ENCODE measurements around the gene DNAAF8. TPM values are rescaled to one million over a fixed set of nuclear protein-coding genes. Genes with fewer than 3 reads are reported as not detected.

Gene DNAAF8
- polyA plus RNA-seq (ENCODE audit: insufficient read depth in 1 of 5, insufficient read length in 5 of 5, low replicate concordance in 1 of 5): 1 to 10 TPM; 1.6 to 4.8 (median 2.4) TPM
- long read RNA-seq, donor 1, partial matches to known transcripts: 0 of 1 reads
- long read RNA-seq, donor 1, other reads (novel, unspliced or antisense): 0 of 1 reads
- long read RNA-seq, donor 2: 0 reads
- long read RNA-seq, donor 3: 0 reads
- long read RNA-seq, donor 4, partial matches to known transcripts: 0 of 2 reads
- long read RNA-seq, donor 4, other reads (novel, unspliced or antisense): 0 of 2 reads
- long read RNA-seq, donor 5: 0 reads
- long read RNA-seq, donor 6: 0 reads
- long read RNA-seq, donor 7: 0 reads
- long read RNA-seq, donor 8: 0 reads

DNA sequence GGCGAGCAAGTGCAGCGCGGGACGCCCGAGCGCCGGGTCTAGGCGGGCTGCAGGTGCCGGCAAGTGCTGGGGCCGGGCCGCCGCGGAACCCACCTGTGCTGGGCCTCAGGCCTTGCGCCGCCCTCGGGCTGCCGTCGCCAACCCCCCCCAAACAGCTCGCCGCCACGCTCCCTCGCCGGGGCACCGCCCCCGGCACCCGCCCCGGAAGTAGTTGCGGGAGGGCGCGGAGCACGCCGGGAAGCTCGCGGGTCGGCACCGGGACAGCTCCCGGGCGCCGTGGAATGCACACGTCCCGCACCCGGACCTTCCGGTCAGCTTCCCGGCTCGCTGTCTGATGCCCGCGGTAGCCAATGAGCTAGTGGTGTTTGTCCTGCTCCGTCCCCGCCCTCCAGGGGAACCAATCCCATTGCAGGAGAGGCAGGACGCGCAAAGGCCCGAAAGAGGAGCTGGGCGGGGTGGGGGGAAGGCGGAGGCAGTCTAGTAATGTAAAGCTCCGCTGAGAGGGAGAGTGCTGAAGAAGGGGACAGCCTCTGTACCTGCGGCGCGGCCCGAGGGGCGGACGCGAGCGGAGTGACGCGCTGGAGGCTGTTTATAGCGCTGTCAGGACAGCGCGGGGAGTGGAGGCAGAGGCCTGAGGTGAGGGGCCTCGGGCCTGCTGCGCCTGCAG, at the start of gene DNAAF8, which contains the start of gene ANKS3:
TSS of gene DNAAF8 (plus strand) at position 475 of the 667 bp plus-strand sequence. CDS start 1,978 bp downstream, outside the sequence.
TSS of gene ANKS3 (minus strand) at position 209 of the 667 bp plus-strand sequence. CDS start 4,122 bp downstream, outside the sequence.
- DNase-seq: peak; percentile 90

GRCh38 chr16:4684763-4685162, 49.6 kb upstream of the DNAAF8 start:
- no peak for DNase-seq

- DNase-seq: no peak
Observed at GRCh38 chr16:4685292-4685691, 49.0 kb upstream of the DNAAF8 start.

DNA sequence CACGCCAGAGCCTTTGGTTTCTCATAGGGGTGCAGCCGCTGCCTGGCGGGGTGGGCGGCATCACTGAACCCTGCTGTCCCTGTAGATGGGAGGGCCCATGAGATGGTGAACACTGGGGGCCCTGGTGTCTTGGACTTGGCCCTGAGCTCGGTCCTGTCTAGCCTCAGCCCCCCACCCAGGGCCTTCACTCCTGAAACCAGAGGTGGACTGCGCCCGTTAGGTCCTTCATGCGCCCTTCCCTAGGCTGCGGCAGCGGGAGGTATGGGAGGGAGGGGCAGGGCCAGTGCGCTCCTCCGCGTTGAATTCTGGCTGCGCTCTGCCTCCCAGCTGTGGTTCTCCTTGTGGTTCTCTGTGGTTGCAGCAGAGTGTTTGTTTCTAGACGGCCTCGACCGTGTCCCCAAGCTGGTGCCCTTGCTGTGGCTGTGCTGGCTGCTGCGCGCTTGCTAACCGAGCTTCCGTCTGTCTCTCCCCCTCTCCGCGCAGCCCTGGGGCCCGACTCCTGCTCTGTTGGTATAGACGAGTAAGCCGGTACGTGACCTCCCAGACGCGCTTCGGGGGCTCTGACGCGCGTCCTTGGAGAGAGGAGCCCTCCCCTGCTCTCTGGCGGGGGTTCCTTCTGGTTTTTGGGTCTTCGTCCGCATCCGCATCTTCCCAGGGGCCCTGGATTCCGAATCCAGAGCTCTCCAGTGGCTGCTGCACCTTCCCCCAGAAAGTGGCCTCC, 48.4 kb upstream of the DNAAF8 start:
- no peak for DNase-seq

- no peak for DNase-seq
Observed at GRCh38 chr16:4686497-4687210, 47.7 kb upstream of the DNAAF8 start.

DNA sequence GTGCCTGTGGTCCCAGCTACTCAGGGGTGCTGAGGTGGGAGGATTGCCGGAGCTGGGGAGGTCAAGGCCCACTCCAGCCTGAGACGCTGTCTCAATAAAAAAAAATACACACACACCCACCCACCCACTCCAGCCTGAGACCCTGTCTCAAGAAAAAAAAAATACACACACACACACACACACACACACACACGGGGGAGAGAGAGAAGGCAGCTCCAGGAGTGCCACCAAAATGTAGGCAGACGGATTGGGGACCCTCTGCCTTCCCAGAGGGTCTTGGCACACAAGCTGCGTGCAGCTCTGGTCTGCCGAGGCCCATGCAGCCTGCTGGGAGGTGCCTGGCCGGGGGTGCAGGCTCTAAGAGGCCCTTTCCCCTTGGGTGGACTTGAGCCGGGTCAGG, 46.9 kb upstream of the DNAAF8 start:
- no peak for DNase-seq

- DNase-seq: no peak
Observed at GRCh38 chr16:4687946-4688673, 46.2 kb upstream of the DNAAF8 start.

GRCh38 chr16:4688674-4689045, 45.7 kb upstream of the DNAAF8 start:
- no peak for DNase-seq

- DNase-seq: no peak
Observed at GRCh38 chr16:4689091-4689671, 45.2 kb upstream of the DNAAF8 start.

DNA sequence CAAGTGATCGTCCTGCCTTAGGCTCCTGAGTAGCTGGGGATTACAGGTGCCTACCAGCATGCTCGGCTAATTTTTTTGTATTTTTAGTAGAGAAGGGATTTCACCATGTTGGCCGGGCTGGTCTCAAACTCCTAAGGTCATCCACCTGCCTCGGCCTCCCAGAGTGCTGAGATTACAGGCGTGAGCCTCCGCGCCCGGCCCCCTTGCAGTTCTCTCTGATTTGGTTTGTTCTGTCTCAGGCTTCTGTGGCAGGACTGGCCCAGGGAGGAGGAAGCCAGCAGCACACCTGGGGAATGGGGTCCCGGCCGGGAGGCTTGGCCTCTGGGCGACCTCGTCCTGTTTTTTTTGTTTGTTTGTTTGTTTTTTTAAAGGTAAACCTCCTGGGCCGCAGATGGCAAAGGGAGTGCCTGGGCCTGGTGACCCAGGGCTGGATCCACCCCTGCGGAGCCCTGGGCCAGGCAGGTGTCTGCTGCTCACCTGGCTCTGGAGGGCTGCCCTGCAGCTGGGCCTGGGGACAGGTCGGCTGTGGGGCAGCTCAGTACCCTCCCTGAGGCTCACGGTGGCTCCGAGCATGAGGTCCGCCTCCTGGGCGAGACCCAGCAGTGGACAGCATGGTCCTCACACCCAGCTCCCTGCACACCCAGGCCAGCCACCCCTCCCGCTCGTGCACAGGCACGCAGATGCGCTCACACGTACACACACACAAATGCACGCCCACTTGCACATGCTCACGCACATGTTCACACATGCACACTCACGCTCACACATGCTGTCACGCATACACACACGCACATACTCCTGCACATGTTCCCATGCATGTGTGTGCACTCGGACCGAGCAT, 44.3 kb upstream of the DNAAF8 start:
- no peak for DNase-seq

- DNase-seq: no peak
Observed at GRCh38 chr16:4690946-4691665, 43.2 kb upstream of the DNAAF8 start.

DNA sequence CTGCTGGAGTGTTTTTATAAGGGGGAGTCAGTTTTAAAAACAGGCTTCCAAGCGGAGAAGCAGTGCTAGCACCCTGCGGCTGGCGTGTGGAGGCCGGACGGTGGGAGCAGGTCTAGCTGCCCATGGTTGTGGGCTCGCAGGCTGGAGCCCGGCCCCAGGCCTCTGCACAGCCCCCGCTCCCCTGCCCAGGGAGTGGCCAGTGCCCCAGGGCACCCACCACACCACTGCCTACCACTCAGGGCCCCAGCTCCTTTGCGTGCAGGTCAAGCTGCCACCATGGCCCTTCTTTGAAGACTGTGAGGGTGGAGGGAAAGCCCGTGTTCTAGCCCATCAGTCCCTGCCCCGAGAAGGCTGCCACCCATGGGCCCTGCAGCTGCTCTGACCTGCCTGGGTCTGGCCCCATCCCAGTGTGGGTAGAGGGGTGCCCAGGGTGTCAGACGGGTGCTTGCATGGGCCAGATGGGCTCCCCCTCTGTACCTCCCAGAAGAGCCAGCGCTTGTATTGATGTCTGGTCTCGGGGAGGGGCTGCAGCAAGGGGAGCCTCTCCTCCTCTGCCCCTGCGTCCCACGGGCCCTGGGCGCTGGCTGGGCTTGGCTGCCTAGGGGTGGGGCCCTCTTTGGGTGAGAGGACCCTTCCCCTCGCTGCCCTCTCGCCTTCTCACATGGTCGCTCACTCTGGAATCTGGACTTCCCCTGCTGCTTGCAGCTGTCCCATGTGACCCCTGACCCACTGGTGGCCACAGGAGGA, 42.5 kb upstream of the DNAAF8 start:
- no peak for DNase-seq

- DNase-seq: no peak
Observed at GRCh38 chr16:4692460-4693295, 41.7 kb upstream of the DNAAF8 start.

DNA sequence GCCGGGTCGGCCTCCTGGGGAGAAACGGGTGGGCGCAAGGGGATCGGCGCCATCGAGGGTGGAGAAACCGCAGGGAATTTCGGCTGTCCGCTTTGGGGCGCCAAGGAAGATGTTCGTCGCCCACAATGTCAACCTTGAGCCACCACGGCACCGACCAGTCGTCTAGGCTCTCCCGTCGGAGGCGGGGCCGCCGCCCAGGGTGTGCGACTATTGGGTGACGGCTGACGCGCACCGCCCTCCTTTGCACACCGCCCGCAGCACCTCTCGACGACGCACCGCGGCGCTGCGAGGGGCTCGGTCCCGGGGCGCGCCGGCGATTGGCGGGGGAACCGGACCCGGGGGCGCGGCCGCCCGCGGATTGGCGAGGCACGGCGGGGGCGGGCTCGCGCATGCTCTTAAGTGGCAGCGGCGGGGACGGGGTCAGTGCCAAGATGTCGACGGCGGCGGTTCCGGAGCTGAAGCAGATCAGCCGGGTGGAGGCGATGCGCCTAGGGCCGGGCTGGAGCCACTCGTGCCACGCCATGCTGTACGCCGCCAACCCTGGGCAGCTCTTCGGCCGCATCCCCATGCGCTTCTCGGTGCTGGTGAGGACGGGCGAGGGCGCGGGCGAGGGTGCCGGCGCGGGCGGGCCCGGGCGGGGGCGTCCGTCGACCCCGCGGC, 40.9 kb upstream of the DNAAF8 start, which contains the start of gene NUDT16L1:
TSS of gene NUDT16L1 (plus strand) at position 267 of the 660 bp plus-strand sequence. CDS start at position 432, 165 bp downstream.
- peak; percentile 94 to 96 for DNase-seq

DNA sequence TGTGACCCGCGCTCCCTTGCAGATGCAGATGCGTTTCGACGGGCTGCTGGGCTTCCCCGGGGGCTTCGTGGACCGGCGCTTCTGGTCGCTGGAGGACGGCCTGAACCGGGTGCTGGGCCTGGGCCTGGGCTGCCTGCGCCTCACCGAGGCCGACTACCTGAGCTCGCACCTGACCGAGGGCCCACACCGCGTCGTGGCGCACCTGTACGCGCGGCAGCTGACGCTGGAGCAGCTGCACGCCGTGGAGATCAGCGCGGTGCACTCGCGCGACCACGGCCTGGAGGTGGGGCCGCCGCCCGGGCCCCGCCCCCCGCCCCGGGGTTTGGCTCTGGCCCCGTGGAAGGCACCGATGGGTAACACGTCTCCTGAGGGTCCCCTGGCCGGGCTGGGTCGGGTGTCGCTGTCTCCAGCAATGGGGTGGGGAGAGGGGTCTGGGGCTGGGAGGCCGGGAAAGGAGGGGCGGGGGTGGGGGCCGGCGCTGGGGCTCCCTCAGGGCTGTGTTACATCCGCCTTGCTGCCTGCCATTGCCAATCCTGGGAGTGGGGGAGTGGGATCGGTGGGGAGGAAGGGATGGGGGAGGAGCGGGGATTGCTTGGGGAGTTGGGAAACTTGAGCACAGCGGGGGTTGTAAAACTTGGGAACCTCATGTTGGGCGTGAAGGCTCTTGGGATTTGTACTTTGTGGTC, 40.2 kb upstream of the DNAAF8 start:
- peak; percentile 37 for DNase-seq

Measured in right lung (tissue), 10 donors.